ENCODE data around the gene GRID2.

- TF ChIP-seq, protein P1, sequence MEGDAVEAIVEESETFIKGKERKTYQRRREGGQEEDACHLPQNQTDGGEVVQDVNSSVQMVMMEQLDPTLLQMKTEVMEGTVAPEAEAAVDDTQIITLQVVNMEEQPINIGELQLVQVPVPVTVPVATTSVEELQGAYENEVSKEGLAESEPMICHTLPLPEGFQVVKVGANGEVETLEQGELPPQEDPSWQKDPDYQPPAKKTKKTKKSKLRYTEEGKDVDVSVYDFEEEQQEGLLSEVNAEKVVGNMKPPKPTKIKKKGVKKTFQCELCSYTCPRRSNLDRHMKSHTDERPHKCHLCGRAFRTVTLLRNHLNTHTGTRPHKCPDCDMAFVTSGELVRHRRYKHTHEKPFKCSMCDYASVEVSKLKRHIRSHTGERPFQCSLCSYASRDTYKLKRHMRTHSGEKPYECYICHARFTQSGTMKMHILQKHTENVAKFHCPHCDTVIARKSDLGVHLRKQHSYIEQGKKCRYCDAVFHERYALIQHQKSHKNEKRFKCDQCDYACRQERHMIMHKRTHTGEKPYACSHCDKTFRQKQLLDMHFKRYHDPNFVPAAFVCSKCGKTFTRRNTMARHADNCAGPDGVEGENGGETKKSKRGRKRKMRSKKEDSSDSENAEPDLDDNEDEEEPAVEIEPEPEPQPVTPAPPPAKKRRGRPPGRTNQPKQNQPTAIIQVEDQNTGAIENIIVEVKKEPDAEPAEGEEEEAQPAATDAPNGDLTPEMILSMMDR (conservative IDR thresholded peaks at IDR 0.05; ENCODE audit: low read depth, low read length) = no peak
- no peak for TF ChIP-seq EZH2 (IDR thresholded peaks at IDR 0.05; ENCODE audit: low read length, unreplicated experiment)
- TF ChIP-seq EZH2phosphoT487 (IDR thresholded peaks at IDR 0.05; ENCODE audit: borderline replicate concordance, low read length) = no peak
Observed at GRCh38 chr4:93351846-93352245, 1048.1 kb downstream of the GRID2 start.
